HG03045 (cell line): ENCODE data around the gene YBEY.

Experiments
- ATAC-seq: cut with Tn5 transposase; IDR thresholded peaks from one replicate; pipeline ENCODE4 v1.9.1; 2021; ENCODE audit warnings: mild to moderate bottlenecking, moderate library complexity; ENCODE audit not compliant: unreplicated experiment

YBEY gene

GRCh38 chr21:46264046-46264689 lies 22.0 kb upstream of the YBEY start:
- ATAC-seq, result no peak

GRCh38 chr21:46264690-46265144 lies 21.4 kb upstream of the YBEY start:
- ATAC-seq, result no peak

- ATAC-seq, result no peak
These were observed 20.2 kb upstream of the YBEY start for GRCh38 chr21:46265736-46266525.

- no peak for ATAC-seq
These were observed 19.2 kb upstream of the YBEY start for GRCh38 chr21:46266946-46267345.

- no peak for ATAC-seq
These were observed 17.8 kb upstream of the YBEY start for GRCh38 chr21:46268371-46268770.

GRCh38 chr21:46269466-46269865 lies 16.7 kb upstream of the YBEY start:
- ATAC-seq, result no peak

GRCh38 chr21:46273341-46273740 lies 12.8 kb upstream of the YBEY start:
- no peak for ATAC-seq

GRCh38 chr21:46274797-46275390 lies 11.2 kb upstream of the YBEY start:
- no peak for ATAC-seq

GRCh38 chr21:46284077-46284644 lies 2.0 kb upstream of the YBEY start:
- no peak for ATAC-seq

GRCh38 chr21:46284733-46285132 lies 1.4 kb upstream of the YBEY start:
- no peak for ATAC-seq

- no peak for ATAC-seq
These were observed 908 bp upstream of the YBEY start, which contains the start of gene MCM3AP for GRCh38 chr21:46285206-46285661. TSS of gene MCM3AP (minus strand) at chr21:46285611. CDS start at chr21:46285286, 325 bp downstream.

GRCh38 chr21:46286648-46287002 lies 483 bp downstream of the YBEY start:
- no peak for ATAC-seq

- ATAC-seq, result no peak
These were observed 1.4 kb downstream of the YBEY start for GRCh38 chr21:46287541-46287940.

- no peak for ATAC-seq
These were observed 3.6 kb downstream of the YBEY start for GRCh38 chr21:46289655-46290179.

GRCh38 chr21:46291561-46291960 lies 5.4 kb downstream of the YBEY start:
- no peak for ATAC-seq

GRCh38 chr21:46294647-46295176 lies 8.6 kb downstream of the YBEY start:
- no peak for ATAC-seq

GRCh38 chr21:46295177-46295770 lies 9.1 kb downstream of the YBEY start:
- no peak for ATAC-seq

- no peak for ATAC-seq
These were observed 10.0 kb downstream of the YBEY start for GRCh38 chr21:46295996-46296752.

GRCh38 chr21:46297338-46298271 lies 11.5 kb downstream of the YBEY start:
- no peak for ATAC-seq
